Measurements from ENCODE around the gene EXOSC2.

The EXOSC2 gene

DNA sequence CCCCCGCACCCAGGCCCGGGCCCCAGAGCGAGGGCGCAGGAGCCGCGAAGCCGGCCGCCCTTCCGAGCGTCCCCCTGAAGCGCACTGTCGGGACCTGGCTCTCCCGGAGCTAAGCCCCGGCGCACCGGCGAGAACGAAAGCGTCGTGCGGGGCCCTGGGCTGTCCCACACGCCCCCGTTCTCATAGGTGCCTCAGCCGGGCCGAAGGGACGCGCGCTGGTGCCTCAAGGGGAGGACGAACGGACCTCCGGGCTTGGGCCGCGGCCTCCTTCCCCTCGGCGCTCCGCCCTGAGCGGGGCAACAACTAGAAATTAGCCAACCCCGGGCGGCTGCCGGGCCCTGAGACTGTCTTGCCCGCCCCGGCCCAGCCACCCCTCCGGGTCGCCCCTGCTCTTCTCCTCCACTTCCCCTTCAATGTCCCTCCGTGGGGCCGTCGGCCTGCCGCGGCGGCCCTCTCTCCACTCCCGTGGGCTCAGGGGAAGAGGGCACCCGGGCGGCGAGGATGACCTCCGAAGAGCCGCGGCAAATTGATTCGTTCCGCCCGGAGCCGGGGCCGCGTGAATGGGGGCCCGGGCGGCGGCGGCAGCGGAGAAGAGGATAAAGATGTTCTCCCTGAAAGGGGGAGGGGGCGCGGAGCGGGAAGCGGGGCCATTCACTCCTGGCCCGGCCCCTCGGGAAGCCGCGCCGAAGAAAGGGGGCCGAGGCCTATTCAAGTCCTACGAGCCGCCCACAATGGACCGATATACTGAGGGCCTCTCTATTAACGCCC lies 32.7 kb upstream of the EXOSC2 start:
- TF ChIP-seq, protein P1, sequence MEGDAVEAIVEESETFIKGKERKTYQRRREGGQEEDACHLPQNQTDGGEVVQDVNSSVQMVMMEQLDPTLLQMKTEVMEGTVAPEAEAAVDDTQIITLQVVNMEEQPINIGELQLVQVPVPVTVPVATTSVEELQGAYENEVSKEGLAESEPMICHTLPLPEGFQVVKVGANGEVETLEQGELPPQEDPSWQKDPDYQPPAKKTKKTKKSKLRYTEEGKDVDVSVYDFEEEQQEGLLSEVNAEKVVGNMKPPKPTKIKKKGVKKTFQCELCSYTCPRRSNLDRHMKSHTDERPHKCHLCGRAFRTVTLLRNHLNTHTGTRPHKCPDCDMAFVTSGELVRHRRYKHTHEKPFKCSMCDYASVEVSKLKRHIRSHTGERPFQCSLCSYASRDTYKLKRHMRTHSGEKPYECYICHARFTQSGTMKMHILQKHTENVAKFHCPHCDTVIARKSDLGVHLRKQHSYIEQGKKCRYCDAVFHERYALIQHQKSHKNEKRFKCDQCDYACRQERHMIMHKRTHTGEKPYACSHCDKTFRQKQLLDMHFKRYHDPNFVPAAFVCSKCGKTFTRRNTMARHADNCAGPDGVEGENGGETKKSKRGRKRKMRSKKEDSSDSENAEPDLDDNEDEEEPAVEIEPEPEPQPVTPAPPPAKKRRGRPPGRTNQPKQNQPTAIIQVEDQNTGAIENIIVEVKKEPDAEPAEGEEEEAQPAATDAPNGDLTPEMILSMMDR (IDR thresholded peaks at IDR 0.05), result no peak

DNA sequence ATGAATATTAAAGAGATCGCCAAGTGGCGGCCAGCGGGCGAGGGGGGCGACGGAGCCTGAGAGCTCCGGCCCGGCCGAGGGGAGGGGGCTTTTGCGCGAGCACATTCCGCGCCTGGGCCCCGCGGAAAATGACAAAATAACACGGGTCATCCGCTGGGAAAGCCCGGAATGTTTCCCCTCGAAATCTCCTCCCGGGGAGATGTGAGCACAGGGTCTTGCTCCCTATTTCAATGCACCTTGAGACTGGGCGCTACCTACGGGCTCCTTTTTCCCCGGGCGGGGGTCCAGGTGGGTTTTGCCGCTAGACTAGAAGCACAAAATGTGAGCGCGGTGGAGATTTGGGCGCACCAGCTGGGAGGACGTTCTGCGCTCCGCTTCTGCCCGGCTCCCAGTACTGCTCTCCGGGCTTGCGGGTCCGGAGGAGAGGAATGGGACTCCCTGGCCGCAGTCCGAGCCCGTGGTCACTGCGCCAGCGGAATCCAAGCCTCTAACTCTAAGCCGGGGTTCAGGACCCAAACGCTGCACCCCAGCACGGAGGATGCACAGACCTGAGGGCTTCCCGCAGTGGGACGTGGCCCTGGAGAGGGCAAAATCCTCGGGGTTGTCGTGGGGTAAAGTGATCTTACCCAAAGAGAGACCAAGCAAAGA lies 32.0 kb upstream of the EXOSC2 start:
- TF ChIP-seq, protein P1 (IDR thresholded peaks at IDR 0.05), result no peak

DNA sequence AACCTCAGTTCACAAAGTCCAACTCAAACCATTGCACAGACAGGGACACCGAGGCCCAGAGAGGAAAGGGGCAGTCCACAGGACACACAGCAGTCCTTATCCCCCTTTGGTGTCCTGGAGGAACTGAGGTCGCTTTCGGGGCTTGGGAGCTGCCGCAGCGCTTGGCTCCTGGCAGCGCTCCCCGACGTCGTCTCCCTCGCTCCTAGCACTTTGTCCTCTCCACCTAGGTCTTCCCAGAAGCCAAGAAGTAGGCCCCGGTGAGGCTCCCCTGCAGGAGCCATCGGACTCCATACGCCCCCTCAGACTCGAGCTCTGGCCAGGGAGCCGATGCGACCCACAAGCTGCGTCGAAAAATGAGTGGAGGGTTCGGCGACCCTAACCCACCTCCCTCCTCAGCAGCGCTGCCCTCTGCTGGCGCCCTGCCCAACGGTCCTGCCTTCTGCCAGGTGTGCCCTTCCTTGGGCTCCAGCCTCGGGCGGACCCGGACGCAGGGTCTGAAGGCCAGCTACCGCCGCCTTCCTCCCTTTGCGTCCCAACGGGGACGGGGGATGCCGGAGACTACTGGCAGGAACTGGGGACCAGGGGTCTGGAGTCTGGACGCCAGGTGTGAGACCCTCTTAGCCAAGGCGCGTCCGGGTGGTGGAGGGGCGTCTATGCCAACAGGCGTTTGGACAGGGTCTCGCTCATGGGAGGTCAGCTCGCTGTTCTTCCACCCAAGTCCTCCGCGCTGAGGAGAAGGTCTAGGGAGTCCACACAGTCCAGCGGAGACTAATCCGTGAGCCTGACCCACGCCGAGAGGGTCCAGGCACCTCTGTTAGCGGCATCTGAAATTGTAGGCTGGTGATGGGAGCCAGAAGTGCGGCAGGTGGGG lies 31.2 kb upstream of the EXOSC2 start:
- TF ChIP-seq, protein P1 (IDR thresholded peaks at IDR 0.05), result no peak

DNA sequence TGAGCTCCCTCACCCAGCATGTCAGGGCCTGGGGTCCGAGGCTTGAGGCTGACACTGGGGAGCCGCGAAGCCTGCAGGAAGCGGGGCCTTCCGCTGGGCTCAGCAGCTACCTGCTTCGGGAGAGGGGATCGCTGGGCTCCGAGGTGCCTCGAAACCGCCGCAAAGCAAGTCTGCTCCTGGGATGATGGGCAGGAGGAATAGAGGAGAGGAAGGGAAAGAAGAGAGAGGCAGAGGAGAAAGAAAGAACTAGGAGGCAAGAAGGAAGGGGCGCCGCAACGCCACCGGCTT lies 30.7 kb upstream of the EXOSC2 start:
- TF ChIP-seq, protein P1 (IDR thresholded peaks at IDR 0.05), result no peak

DNA sequence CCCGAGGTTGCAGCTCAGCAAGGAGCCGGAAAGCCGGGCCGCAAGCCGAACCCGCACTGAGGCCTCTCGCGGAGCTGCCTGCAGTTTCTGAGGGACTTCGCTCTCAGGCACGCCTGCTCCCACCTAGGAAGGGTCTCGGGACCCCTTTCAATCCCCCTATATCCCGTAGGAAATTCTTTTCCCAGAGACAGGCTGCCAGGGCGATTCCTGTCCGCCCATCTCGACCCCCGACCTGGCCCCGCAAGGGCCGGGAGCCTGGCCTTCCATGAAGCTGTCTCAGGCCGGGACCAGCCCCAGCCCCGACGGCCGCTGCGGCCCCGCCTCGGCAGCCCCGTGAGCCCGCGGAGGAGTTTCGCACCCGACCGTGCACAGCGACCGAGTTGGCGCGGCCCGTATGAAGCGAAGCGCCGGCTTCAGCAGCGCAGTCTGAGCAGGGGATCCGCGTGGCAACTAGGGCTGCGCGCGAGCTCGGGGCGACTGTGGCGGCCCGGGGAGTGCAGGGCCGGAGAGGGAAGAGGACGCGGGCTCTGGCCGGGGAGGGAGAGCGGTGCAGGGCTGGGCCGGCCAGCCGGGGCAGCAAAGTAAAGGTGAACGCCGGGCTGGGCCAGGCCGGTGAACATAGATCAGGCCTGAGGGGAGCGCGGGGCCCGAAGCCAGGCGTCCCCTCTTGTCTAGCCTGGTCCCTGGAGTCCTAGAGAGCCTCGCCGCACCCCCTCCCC lies 30.2 kb upstream of the EXOSC2 start:
- TF ChIP-seq, protein P1 (IDR thresholded peaks at IDR 0.05), result no peak

DNA sequence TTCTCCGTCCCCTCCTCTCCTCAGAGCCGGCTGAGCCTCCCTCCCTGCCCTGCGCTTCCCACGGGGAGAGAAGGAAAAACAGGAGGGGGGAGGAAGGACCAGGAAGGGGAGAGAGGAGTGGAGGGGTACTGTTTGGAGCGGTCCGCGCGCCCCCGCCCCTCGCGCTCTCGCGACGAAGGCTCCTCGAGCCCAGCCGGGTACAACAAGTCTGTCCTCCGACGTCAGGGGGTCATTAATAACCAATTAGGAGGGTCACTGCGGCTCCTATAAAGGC lies 29.7 kb upstream of the EXOSC2 start:
- TF ChIP-seq, protein P1 (IDR thresholded peaks at IDR 0.05), result no peak

DNA sequence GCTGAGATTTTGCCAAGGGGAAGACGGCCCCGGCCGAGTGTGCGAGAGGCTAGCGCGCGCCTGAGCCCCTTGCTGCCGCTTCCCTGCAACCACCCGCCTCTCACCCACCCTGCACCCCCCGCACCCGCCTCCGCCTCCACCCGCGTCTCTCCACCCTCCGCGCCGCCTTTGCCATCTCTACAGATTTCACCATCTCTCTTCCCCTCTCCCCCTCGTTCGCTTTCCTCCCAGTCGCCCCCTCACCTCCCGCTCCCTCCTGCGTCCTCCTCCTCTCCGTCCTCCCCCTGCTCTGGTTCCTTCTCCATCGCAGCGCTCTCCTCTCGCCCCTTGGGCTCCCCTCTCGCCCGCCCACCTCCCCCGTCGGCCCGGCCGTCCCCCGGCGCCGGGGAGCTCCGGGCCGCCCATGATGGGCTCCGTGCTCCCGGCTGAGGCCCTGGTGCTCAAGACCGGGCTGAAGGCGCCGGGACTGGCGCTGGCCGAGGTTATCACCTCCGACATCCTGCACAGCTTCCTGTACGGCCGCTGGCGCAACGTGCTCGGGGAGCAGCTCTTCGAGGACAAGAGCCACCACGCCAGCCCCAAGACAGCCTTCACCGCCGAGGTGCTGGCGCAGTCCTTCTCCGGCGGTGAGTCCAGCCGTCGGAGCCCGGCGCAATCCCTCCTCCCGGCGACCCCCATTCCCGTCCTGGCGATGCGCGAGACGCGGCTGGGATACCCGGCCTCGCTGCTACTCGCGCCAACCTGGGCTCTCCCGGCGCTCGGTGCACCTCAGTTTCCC lies 29.1 kb upstream of the EXOSC2 start, which contains the start of gene PRDM12:
Gene PRDM12, plus strand, starts transcription at position 344 of the 778 bp plus-strand sequence. Its CDS starts 60 bp downstream, at position 404.
- TF ChIP-seq, protein P1 (IDR thresholded peaks at IDR 0.05), result no peak
